SK-N-SH treated with all-trans-retinoic acid at 6 μM for 48 hours (cell line): ENCODE data around the gene RPS6KA4.

Source experiments
- ARNTL ChIP-seq: fragments of 450-650 bp; formaldehyde crosslinking; IDR thresholded peaks from 2 replicates; pipeline ENCODE4 v1.5.0; 2020; ENCODE audit warnings: low read depth, mild to moderate bottlenecking, moderate library complexity, borderline replicate concordance
- CSDC2 ChIP-seq: fragments of 250-450 bp; sonication (Bioruptor Pico); IDR thresholded peaks from 2 replicates; pipeline ENCODE4 v1.5.0; 2020; ENCODE audit warnings: mild to moderate bottlenecking, moderate library complexity
- ESRRG ChIP-seq: fragments of 250-450 bp; sonication (Bioruptor Pico); IDR thresholded peaks from 2 replicates; pipeline ENCODE4 v1.6.1; 2021; ENCODE audit warnings: mild to moderate bottlenecking
- PPARA ChIP-seq: fragments of 250-450 bp; sonication (Bioruptor Pico); IDR thresholded peaks from 2 replicates; pipeline ENCODE4 v1.5.0; 2020; ENCODE audit warnings: mild to moderate bottlenecking, borderline replicate concordance
- RARB ChIP-seq: fragments of 250-450 bp; sonication (Bioruptor Pico); IDR thresholded peaks from 2 replicates; pipeline ENCODE4 v1.8.0; 2021; ENCODE audit warnings: mild to moderate bottlenecking, moderate library complexity
- SNAI2 ChIP-seq: fragments of 250-450 bp; sonication (Bioruptor Pico); IDR thresholded peaks from 2 replicates; pipeline ENCODE4 v1.5.0; 2020; ENCODE audit warnings: mild to moderate bottlenecking, moderate library complexity
- ZC3H10 ChIP-seq: fragments of 250-450 bp; sonication (Bioruptor Pico); IDR thresholded peaks from 2 replicates; pipeline ENCODE4 v1.5.1; 2021; ENCODE audit warnings: mild to moderate bottlenecking, moderate library complexity
- ZFP3 ChIP-seq: fragments of 250-450 bp; sonication (Bioruptor Pico); IDR thresholded peaks from 2 replicates; pipeline ENCODE4 v1.5.0; 2020; ENCODE audit warnings: mild to moderate bottlenecking, moderate library complexity
- ZFP30 ChIP-seq: fragments of 450-650 bp; formaldehyde crosslinking; IDR thresholded peaks from 2 replicates; pipeline ENCODE4 v1.5.0; 2022; ENCODE audit warnings: mild to moderate bottlenecking, moderate library complexity
- ZNF565 ChIP-seq: fragments of 450-650 bp; formaldehyde crosslinking; conservative IDR thresholded peaks from 2 replicates; pipeline ENCODE4 v1.5.0; 2020; ENCODE audit warnings: low read depth, mild to moderate bottlenecking, moderate library complexity
- TF ChIP-seq, protein P1 (sequence below): fragments of 250-450 bp; sonication (Bioruptor Pico); IDR thresholded peaks from 2 replicates; pipeline ENCODE4 v1.8.0; 2020; ENCODE audit warnings: mild to moderate bottlenecking, moderate library complexity, borderline replicate concordance
- TF ChIP-seq, protein P2 (sequence below): fragments of 250-450 bp; sonication (Bioruptor Pico); IDR thresholded peaks from 2 replicates; pipeline ENCODE4 v1.8.0; 2021; ENCODE audit warnings: low read depth, mild to moderate bottlenecking, moderate library complexity, borderline replicate concordance

DNA sequence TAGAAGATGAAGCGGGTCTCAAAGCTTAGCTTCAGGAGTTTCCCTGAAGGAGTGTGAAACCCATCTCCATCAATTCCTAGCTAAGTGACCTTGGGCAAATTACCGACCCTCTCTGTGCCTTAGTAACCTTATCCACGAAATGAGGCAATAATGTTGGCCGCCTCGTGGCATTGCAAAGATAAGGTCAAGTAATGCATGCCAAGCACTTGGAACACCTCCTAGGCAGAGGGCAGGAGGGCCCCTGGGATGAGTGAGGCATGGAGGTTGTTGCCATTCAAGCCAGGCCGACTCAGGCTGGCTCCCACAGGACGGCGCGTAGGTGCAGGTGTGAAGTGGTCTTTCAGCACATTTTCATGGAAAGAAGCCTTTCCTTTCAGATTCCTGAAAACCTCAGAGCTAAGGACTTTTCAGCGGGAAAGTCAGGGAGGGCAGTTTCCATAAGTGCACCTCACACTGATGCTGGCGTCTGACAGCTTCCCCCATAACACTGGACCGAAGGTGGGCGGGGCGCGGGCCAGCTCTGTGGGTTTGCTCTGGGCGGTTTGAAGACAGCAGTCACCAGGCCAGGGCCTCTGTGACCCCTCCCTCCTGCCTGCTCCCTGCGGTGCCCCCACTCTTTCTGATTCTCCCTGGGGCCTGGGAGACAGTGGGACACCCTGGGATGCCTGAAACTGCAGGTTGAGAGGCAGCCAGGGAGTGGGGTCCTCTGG is 25.2 kb downstream of the RPS6KA4 start:
- TF ChIP-seq, protein P1, sequence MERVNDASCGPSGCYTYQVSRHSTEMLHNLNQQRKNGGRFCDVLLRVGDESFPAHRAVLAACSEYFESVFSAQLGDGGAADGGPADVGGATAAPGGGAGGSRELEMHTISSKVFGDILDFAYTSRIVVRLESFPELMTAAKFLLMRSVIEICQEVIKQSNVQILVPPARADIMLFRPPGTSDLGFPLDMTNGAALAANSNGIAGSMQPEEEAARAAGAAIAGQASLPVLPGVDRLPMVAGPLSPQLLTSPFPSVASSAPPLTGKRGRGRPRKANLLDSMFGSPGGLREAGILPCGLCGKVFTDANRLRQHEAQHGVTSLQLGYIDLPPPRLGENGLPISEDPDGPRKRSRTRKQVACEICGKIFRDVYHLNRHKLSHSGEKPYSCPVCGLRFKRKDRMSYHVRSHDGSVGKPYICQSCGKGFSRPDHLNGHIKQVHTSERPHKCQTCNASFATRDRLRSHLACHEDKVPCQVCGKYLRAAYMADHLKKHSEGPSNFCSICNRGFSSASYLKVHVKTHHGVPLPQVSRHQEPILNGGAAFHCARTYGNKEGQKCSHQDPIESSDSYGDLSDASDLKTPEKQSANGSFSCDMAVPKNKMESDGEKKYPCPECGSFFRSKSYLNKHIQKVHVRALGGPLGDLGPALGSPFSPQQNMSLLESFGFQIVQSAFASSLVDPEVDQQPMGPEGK (CRISPR knock-in tag) = no peak
- TF ChIP-seq SNAI2 (CRISPR knock-in tag) (no peak), PPARA (CRISPR knock-in tag) (no peak), ZC3H10 (no peak), ARNTL (no peak), ZFP30 (CRISPR knock-in tag) (no peak), ZFP3 (no peak), ZNF565 (no peak), RARB (no peak), CSDC2 (no peak), ESRRG (no peak)
- TF ChIP-seq, protein P2, sequence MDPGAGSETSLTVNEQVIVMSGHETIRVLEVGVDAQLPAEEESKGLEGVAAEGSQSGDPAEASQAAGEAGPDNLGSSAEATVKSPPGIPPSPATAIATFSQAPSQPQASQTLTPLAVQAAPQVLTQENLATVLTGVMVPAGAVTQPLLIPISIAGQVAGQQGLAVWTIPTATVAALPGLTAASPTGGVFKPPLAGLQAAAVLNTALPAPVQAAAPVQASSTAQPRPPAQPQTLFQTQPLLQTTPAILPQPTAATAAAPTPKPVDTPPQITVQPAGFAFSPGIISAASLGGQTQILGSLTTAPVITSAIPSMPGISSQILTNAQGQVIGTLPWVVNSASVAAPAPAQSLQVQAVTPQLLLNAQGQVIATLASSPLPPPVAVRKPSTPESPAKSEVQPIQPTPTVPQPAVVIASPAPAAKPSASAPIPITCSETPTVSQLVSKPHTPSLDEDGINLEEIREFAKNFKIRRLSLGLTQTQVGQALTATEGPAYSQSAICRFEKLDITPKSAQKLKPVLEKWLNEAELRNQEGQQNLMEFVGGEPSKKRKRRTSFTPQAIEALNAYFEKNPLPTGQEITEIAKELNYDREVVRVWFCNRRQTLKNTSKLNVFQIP (CRISPR knock-in tag) = no peak
